HG03025 (cell line): ENCODE results near the gene SLC25A43.
"Not testable (repeated sequence)": the region's sequence is repeated elsewhere in the genome, so short reads cannot be mapped to it uniquely, and the experiment has no call there.

Experiments
- ATAC-seq: cut with Tn5 transposase; IDR thresholded peaks from one replicate; pipeline ENCODE4 v1.9.1; 2021; ENCODE audit warnings: mild to moderate bottlenecking, moderate library complexity; ENCODE audit not compliant: unreplicated experiment, low FRiP score

Gene SLC25A43

DNA sequence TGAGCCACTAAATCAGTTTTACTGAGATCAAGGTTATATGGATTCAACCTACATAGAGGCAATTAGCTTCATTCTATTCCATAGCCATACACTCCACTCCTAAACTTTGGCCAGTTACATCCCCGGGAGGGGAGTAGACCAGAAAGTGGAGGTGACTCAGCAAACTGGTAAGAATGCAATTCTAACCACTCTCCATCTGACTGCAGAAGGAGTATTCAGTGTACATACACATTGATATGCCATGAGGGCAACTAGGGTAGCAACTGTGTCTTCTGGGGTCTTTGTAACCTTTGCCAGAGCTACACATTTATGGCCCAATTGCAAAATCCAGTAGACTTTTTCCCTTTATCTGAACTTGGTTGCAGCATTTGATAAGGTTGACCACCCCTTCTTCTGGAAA lies 7.6 kb downstream of the SLC25A43 start:
- no peak for ATAC-seq

DNA sequence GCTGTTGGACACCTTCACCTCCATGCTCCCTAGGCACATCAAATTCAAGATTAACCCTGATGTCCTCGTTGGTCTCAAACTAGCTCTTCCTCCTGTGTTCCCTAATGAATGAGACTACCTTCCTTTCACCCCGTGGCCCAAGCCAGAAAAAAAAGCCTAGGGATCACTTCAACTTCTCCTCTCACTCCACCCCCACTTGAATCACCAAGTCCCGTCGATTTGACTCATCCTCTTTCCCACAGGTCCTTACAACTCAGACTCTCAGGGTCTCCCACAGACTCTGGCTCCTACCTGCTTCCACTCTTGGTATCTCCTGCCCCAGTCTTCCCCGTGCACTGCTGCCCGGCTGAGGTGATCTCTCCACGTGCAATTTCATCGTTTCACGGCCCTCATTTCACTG lies 8.5 kb downstream of the SLC25A43 start:
- no peak for ATAC-seq

DNA sequence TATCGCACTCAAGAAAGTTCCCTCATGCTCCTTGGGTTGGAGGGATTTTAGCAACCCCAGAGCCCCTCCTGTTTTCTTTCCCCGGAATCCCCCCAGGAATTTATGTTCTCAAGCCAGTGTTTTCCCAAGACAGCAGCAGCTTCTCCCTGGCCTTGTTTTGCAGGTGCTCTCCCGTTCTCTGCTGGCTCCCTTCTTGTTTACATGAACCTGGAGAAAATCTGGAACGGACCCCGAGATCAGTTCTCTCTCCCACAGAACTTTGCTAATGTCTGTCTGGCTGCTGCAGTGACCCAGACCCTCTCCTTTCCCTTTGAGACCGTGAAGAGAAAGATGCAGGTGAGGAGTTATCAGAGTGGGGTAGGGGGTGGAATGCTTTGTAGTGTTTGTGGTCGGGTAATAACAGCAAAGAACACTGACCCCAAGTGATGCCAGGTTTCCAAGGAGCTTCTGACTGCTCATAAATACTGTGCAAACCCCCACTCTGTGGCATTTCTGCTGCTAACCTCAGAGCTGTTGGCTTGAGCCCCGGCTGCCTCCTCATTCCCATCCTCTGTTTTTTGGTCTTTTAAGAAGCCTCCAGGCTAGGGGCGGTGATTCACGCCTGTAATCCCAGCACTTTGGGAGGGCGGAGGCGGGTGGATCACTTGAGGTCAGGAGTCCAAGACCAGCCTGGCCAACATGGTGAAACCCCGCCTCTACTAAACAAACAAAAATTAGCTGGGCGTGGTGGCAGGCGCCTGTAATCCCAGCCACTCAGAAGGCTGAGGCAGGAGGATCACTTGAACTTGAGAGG lies 11.1 kb downstream of the SLC25A43 start:
- ATAC-seq, result no peak

- ATAC-seq, result no peak
Observed at GRCh38 chrX:119410854-119411253, 11.7 kb downstream of the SLC25A43 start.

GRCh38 chrX:119411959-119412358 lies 12.8 kb downstream of the SLC25A43 start:
- ATAC-seq, result no peak

DNA sequence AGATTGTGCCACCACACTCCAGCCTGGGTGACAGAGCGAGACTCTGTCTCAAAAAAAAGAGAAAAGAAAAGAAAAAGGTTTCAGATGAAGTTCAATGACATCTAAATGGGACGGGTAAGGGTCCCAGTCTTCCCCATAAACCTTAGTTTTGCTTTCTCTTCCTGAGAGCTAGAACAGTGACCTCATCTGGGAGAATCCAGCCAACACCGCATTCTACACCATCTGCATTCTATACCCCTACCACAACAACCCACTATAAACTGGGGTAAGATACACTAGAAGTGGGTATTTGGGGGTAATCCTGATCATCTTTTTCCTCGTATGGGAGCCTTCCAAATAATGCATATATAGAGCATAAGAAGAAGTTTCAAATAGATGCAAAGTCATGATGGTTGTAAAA lies 18.2 kb downstream of the SLC25A43 start:
- ATAC-seq, result no peak

DNA sequence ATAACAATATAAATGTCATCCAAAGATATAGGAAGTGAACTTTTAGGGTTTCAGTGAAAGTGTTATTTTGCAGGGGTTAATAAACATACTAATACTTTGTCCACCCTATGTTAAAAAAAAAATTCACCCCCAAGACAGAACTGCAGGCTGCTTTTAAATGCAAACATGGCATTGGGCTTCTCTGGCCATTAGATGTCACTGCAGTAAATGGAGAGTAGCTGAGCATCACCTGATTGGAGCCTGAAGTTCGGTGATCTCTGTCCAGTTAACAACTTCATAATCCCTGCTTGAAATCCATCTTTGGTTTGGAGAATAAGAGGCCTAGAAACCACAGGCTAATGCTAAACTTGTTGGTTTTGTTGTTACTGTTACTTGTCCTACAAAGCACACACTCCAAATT lies 18.7 kb downstream of the SLC25A43 start:
- ATAC-seq, result no peak

GRCh38 chrX:119419146-119419545 lies 20.0 kb downstream of the SLC25A43 start:
- ATAC-seq, result no peak

GRCh38 chrX:119419898-119420297 lies 20.8 kb downstream of the SLC25A43 start:
- ATAC-seq, result no peak

GRCh38 chrX:119421016-119421705 lies 22.0 kb downstream of the SLC25A43 start:
- ATAC-seq, result no peak

DNA sequence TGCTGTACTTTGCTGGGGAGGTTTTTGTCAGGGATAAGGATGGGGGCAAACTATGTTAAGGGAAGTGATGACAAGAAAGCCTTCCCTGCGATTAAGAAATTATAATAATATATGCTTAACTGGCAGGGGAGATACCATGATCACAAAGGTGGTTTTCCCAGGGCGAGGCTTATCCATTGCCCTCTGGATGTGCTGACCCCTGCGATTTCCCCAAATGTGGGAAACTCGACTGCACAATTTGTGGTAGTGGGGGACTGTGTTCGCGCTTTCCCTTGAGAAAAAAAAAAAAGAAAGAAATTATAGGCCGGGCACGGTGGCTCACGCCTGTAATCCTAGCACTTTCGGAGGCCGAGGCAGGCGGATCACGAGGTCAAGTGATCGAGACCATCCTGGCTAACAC lies 24.5 kb downstream of the SLC25A43 start:
- ATAC-seq, result no peak

DNA sequence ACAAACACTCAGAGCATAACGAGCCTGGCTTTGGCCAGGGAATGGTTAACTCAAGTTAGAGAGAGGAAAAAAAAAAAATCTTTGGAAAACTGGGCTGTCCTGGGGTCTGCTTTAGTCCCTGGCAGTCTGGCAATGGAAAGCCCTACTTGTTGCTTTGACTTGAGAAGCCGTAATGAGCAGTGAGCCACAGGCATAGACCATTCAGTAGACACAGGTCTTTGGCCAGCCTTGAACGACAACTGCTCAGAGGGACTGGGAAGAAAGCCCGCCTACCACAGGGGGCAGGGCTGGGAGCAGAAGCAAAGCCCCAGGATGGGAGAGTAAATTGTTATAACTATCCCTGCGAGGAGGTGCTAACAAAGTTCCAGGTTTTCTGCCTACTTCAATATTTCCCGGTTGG lies 25.9 kb downstream of the SLC25A43 start:
- ATAC-seq, result no peak

- peak; percentile 81 for ATAC-seq
Observed at GRCh38 chrX:119427024-119427794, 28.1 kb downstream of the SLC25A43 start.

DNA sequence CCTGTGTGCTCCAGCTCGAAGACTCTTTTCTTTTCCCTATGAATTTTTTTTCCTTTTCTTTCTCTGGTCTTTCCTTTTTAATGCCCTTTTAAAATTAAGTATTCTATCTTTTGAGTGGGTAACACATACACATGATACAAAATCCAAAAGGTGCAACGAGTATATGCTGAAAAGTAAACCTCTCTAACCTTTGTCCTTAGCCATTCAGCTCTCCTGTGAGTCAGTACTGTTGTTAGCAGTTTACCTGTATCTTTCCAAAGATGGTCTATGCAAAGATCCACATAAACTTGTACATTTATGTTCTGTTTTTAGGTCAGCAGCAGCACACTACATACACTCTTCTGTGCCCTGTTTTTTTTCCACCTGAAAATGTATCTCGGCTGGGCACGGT lies 28.7 kb downstream of the SLC25A43 start:
- no peak for ATAC-seq

- no peak for ATAC-seq
Observed at GRCh38 chrX:119429471-119429870, 30.3 kb downstream of the SLC25A43 start.

GRCh38 chrX:119441295-119441694 lies 42.2 kb downstream of the SLC25A43 start:
- not testable (repeated sequence) for ATAC-seq

DNA sequence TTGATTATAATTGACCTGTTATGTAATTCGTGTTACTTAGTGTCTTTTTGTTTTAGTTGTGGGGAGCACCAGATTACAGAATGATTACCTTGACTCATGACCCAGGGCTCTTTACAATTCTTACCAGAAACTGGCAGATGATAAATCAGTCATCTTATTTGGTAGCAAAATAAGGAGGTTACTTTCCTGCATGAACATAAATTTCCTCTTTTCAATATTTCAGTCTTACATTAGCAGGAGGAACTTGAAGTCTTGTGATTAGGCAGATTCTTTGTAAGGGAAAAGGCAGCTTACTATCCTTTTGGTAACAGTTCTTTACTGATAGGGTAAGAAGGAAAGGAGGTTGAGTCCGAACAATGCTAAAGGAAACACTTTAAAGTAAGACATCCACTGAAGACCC lies 43.1 kb downstream of the SLC25A43 start:
- ATAC-seq, result no peak

DNA sequence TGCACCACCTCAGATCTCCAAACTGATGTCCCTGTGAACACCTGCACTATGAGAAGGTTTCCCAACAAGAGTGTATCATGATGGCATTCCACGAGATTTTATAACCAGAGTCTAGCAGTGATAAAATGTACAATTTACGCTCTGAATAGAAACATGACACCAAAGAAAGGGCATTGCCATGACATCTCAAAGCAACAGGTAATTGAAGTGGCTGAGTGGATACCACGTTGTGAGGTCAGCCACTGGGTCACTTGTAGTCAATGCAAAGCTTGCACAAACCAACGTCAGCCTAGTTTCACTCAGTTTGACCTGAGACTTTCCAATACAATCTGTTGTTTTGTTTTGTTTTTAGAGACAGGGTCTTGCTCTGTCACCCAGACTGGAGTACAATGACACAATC lies 54.1 kb downstream of the SLC25A43 start:
- ATAC-seq, result no peak

GRCh38 chrX:119455264-119455663 lies 56.1 kb downstream of the SLC25A43 start:
- ATAC-seq, result no peak

- ATAC-seq, result no peak
Observed at GRCh38 chrX:119459181-119459580, 60.0 kb downstream of the SLC25A43 start.

DNA sequence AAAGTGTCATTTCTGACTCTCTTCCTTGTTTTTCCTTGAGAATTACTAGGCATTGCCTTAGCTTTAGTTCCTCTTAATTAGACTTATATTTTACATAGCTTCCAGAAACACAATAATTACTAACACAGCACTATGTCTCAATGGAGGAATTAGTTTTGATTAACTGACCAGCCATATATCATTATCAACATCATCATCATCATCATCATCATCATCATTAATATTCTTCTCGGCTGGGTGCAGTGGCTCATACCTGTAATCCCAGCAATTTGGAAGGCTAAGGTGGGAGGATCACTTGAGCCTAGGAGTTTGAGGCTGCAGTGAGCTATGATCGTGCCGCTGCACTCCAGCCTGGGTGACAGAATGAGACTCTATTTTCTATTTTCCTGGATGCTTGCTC lies 66.4 kb downstream of the SLC25A43 start:
- ATAC-seq, result no peak
